OCI-LY1 (cell line): ENCODE results near the gene ALDH3B2.

Experiments used
- H2AFZ ChIP-seq: fragments of 200-600 bp; sonication (generic), shearing (Covaris generic); 2 replicates; pipeline ENCODE4 v1.6.0; 2014; ENCODE audit warnings: antibody characterized with exemption, mild to moderate bottlenecking, low read length
- H3F3A ChIP-seq: fragments of 200-600 bp; sonication (generic), shearing (Covaris generic); 2 replicates; pipeline ENCODE4 v1.6.0; 2014; ENCODE audit warnings: mild to moderate bottlenecking, antibody characterized with exemption, low read length, moderate library complexity; ENCODE audit not compliant: insufficient read depth
- H3K27ac ChIP-seq: fragments of 200-600 bp; sonication (generic); 2 replicates; pipeline ENCODE4 v1.5.1; 2014; ENCODE audit warnings: low read length, mixed run types, mild to moderate bottlenecking, low read depth; ENCODE audit not compliant: poor library complexity, severe bottlenecking
- H3K27me3 ChIP-seq: fragments of 200-600 bp; sonication (generic); 2 replicates; pipeline ENCODE4 v1.6.0; 2014; ENCODE audit warnings: antibody characterized with exemption, mild to moderate bottlenecking, low read length, moderate library complexity; ENCODE audit not compliant: insufficient read depth
- H3K36me3 ChIP-seq: fragments of 200-600 bp; sonication (generic); 2 replicates; pipeline ENCODE4 v1.6.1; 2014; ENCODE audit warnings: mild to moderate bottlenecking, antibody characterized with exemption, low read length, moderate library complexity, mixed read lengths; ENCODE audit not compliant: insufficient read depth
- H3K4me1 ChIP-seq: fragments of 200-600 bp; sonication (generic); 2 replicates; pipeline ENCODE4 v1.5.1; 2014; ENCODE audit warnings: mild to moderate bottlenecking, low read length, moderate library complexity; ENCODE audit not compliant: insufficient read depth, severe bottlenecking
- H3K4me2 ChIP-seq: fragments of 200-600 bp; sonication (generic), shearing (Covaris generic); 2 replicates; pipeline ENCODE4 v1.6.1; 2014; ENCODE audit warnings: low read length
- H3K4me3 ChIP-seq: fragments of 200-600 bp; sonication (generic); 2 replicates; pipeline ENCODE4 v1.5.1; 2014; ENCODE audit warnings: low read length, low read depth, mild to moderate bottlenecking, mixed read lengths; ENCODE audit not compliant: poor library complexity, severe bottlenecking
- H3K79me2 ChIP-seq: fragments of 200-600 bp; shearing (Covaris generic); 2 replicates; pipeline ENCODE4 v1.6.1; 2016; ENCODE audit warnings: mixed run types, low read length, mixed read lengths; ENCODE audit not compliant: insufficient read depth
- H3K9ac ChIP-seq: fragments of 200-600 bp; sonication (generic), shearing (Covaris generic); 2 replicates; pipeline ENCODE4 v1.6.1; 2014; ENCODE audit warnings: mild to moderate bottlenecking, low read length, mixed read lengths
- H3K9me2 ChIP-seq: fragments of 200-600 bp; sonication (generic), shearing (Covaris generic); 2 replicates; pipeline ENCODE4 v1.6.1; 2014; ENCODE audit warnings: low read depth, mild to moderate bottlenecking, low read length, mixed read lengths
- H3K9me3 ChIP-seq: fragments of 200-600 bp; shearing (Covaris generic); 2 replicates; pipeline ENCODE4 v1.6.1; 2014; ENCODE audit warnings: low read length, mixed read lengths
- H4K20me1 ChIP-seq: fragments of 200-600 bp; sonication (generic), shearing (Covaris generic); 2 replicates; pipeline ENCODE4 v1.6.0; 2016; ENCODE audit warnings: mild to moderate bottlenecking, low read length; ENCODE audit not compliant: insufficient read depth
- CTCF ChIP-seq: fragments of 200-600 bp; sonication (generic), shearing (Covaris generic); IDR thresholded peaks from 2 replicates; pipeline ENCODE4 v1.5.1; 2017; ENCODE audit warnings: mild to moderate bottlenecking, antibody characterized with exemption, low read length, moderate library complexity, mixed read lengths
- EZH2 ChIP-seq: fragments of 200-600 bp; sonication (generic), shearing (Covaris generic); IDR thresholded peaks from 2 replicates; pipeline ENCODE4 v1.8.0; 2017; ENCODE audit warnings: borderline replicate concordance, mixed run types, mild to moderate bottlenecking, antibody characterized with exemption, low read length, moderate library complexity, mixed read lengths

The ALDH3B2 gene

GRCh38 chr11:67664213-67664585 lies 10.2 kb downstream of the ALDH3B2 start:
- Histone ChIP-seq H3K27ac (no peak overlapping the region), H3K9ac (no peak overlapping the region), H3K79me2 (no peaks in the 10 kb centered on the region), H3F3A (no peaks in the 10 kb centered on the region), H3K27me3 (peaks cover 7% of the 10 kb centered on the region; the same call in 1 of the 2 replicates), H3K9me3 (no peaks in the 10 kb centered on the region), H3K36me3 (no peaks in the 10 kb centered on the region), H3K4me1 (peaks cover 14% of the 10 kb centered on the region), H3K4me2 (no peak overlapping the region), H4K20me1 (no peaks in the 10 kb centered on the region), H2AFZ (no peak overlapping the region), H3K9me2 (no peaks in the 10 kb centered on the region), H3K4me3 (no peak overlapping the region)
- TF ChIP-seq EZH2 (no peak), CTCF (no peak)

DNA sequence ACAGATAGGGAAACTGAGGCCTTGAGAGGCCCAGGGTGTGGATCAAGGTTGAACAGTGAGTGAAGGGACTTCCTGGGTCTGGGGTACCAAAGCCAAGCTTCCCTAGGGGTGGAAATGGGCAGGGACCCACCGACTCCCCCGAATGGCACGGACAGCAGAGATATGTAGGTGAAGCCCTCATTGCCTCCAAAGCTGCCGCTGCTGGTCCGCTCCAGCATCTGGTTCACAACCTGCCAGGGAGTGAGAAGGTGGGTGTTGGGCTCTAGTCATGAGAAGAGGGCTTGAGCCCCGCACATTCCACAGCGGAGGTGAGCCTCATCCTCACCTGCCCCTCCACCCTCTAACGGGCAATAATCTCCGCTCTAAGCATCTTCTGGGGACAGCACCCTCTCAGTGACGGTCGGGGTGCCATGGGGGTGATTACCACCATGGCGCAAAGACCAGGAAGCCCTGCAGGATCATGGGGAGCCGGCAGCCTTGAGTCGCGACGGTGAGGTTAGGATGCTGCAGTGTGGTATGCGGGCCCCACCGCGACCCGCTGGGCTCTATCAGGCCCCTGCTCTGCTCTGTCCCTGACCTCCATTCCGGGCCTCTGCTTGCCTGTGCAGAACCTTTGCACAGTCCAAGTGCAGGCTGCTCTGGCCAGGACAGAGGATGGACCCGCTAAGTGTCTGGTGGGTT lies 10.8 kb downstream of the ALDH3B2 start:
- no peak overlapping the region for H2AFZ ChIP-seq
- no peaks in the 10 kb centered on the region for H3K9me3 ChIP-seq
- H4K20me1 ChIP-seq = no peaks in the 10 kb centered on the region
- no peaks in the 10 kb centered on the region for H3K9me2 ChIP-seq
- TF ChIP-seq EZH2 (no peak), CTCF (no peak)
- 0 out of 2 replicates have a peak, but pooled peaks cover 2% of the 10 kb centered on the region for H3K27me3 ChIP-seq
- H3K36me3 ChIP-seq = no peaks in the 10 kb centered on the region
- H3K4me3 ChIP-seq = no peak overlapping the region
- H3K9ac ChIP-seq = no peak overlapping the region
- H3K27ac ChIP-seq = no peak overlapping the region
- H3K79me2 ChIP-seq = no peaks in the 10 kb centered on the region
- peaks cover 14% of the 10 kb centered on the region for H3K4me1 ChIP-seq
- no peak overlapping the region for H3K4me2 ChIP-seq
- no peaks in the 10 kb centered on the region for H3F3A ChIP-seq

- Histone ChIP-seq H3F3A (no peaks in the 10 kb centered on the region), H3K4me2 (no peak overlapping the region), H3K27ac (no peak overlapping the region), H3K79me2 (no peaks in the 10 kb centered on the region), H3K9me2 (no peaks in the 10 kb centered on the region), H4K20me1 (no peaks in the 10 kb centered on the region), H3K27me3 (peaks cover 1% of the 10 kb centered on the region; the same call in 1 of the 2 replicates), H3K9me3 (no peaks in the 10 kb centered on the region), H3K9ac (no peak overlapping the region), H3K4me3 (no peak overlapping the region), H2AFZ (no peak overlapping the region), H3K36me3 (no peaks in the 10 kb centered on the region), H3K4me1 (peaks cover 10% of the 10 kb centered on the region)
- no peak for TF ChIP-seq CTCF
- no peak for TF ChIP-seq EZH2
Measured at GRCh38 chr11:67662835-67663531, 11.4 kb downstream of the ALDH3B2 start.
